Measurements from ENCODE around the gene ZNF677. TPM values are rescaled to one million over a fixed set of nuclear protein-coding genes. Genes with fewer than 3 reads are reported as not detected.
"Not testable (repeated sequence)": the region's sequence is repeated elsewhere in the genome, so short reads cannot be mapped to it uniquely, and the experiment has no call there.

The ZNF677 gene
- total RNA-seq, 4 donors from 2014 or later, result 3.1 to 62.7 (median 23.4) TPM

- H3K4me3 ChIP-seq, result no peak overlapping the region
- intact Hi-C loops (cut with DNase I; ENCODE audit: low total_unique reads), result no loop called here
- peaks cover 4 to 76% of the 10 kb centered on the region in 2 donors for H3K9me3 ChIP-seq
- DNase-seq, result no peak
- H3K27ac ChIP-seq, result no peak overlapping the region
- no peaks in the 10 kb centered on the region for H3K4me1 ChIP-seq
- TF ChIP-seq POLR2A (IDR thresholded peaks at IDR 0.05), result no peak
- peaks cover 2 to 4% of the 10 kb centered on the region in 2 donors for H3K36me3 ChIP-seq
- no peaks in the 10 kb centered on the region for H3K27me3 ChIP-seq
Observed at GRCh38 chr19:53237114-53237777, 17.4 kb downstream of the ZNF677 start.

- Histone ChIP-seq H3K4me3 (no peak overlapping the region), H3K9me3 (peaks cover 0 to 55% of the 10 kb centered on the region in 2 donors), H3K27me3 (no peaks in the 10 kb centered on the region), H3K4me1 (no peaks in the 10 kb centered on the region), H3K36me3 (no peaks in the 10 kb centered on the region), H3K27ac (no peak overlapping the region)
- no peak for DNase-seq
- TF ChIP-seq, protein P1, sequence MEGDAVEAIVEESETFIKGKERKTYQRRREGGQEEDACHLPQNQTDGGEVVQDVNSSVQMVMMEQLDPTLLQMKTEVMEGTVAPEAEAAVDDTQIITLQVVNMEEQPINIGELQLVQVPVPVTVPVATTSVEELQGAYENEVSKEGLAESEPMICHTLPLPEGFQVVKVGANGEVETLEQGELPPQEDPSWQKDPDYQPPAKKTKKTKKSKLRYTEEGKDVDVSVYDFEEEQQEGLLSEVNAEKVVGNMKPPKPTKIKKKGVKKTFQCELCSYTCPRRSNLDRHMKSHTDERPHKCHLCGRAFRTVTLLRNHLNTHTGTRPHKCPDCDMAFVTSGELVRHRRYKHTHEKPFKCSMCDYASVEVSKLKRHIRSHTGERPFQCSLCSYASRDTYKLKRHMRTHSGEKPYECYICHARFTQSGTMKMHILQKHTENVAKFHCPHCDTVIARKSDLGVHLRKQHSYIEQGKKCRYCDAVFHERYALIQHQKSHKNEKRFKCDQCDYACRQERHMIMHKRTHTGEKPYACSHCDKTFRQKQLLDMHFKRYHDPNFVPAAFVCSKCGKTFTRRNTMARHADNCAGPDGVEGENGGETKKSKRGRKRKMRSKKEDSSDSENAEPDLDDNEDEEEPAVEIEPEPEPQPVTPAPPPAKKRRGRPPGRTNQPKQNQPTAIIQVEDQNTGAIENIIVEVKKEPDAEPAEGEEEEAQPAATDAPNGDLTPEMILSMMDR (IDR thresholded peaks at IDR 0.05), result no peak
- TF ChIP-seq POLR2A (IDR thresholded peaks at IDR 0.05), result no peak
- intact Hi-C loops (cut with DNase I; ENCODE audit: low total_unique reads), result no loop called here
Observed at GRCh38 chr19:53224606-53225005, 30.1 kb downstream of the ZNF677 start.

DNA sequence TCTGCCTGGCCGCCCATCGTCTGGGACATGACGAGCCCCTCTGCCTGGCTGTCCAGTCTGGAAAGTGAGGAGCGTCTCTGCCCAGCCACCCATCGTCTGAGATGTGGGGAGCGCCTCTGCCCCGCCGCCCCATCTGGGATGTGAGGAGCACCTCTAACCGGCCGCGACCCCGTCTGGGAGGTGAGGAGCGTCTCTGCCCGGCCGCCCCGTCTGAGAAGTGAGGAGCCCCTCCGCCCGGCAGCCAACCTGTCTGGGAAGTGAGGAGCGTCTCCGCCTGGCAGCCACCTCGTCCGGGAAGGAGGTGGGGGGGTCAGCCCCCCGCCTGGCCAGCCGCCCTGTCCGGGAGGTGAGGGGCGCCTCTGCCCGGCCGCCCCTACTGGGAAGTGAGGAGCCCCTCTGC, 32.0 kb downstream of the ZNF677 start:
- H3K4me1 ChIP-seq; intact Hi-C loops (cut with DNase I; ENCODE audit: low total_unique reads); DNase-seq; H3K27ac ChIP-seq; H3K36me3 ChIP-seq; H3K27me3 ChIP-seq; H3K4me3 ChIP-seq: not testable (repeated sequence)
- H3K9me3 ChIP-seq, result peaks cover 0 to 62% of the 10 kb centered on the region in 2 donors

DNA sequence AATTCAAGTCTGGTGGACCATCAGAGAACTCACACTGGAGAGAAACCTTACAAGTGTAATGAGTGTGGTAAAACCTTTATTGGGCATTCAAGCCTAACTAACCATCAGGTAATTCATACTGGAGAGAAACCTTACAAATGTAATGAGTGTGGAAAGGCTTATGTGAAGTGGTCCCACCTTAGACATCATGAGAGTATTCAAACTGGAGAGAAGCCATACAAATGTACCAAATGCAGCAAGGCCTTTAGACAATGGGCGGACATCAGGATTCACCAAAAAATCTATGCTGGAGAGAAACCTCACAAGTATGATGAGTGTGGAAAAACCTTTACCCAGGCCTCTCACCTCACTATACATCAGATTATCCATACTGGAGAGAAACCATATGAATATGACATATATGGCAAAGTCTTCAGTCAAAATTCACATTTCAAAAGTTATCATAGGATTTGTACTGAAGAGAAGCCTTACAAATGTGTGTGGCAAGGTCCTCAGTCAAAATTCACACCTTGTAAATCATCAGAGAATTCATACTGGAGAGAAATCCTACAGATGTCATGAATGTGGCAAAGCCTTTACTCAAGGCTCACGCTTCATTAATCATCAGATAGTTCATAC, 41.9 kb downstream of the ZNF677 start:
- Histone ChIP-seq H3K36me3 (no peaks in the 10 kb centered on the region), H3K27ac (no peak overlapping the region), H3K9me3 (peaks cover 4 to 94% of the 10 kb centered on the region in 2 donors), H3K27me3 (no peaks in the 10 kb centered on the region), H3K4me3 (no peak overlapping the region), H3K4me1 (no peaks in the 10 kb centered on the region)
- TF ChIP-seq POLR2A (IDR thresholded peaks at IDR 0.05), result no peak
- TF ChIP-seq, protein P1 (IDR thresholded peaks at IDR 0.05), result no peak
- no peak for DNase-seq
- intact Hi-C loops (cut with DNase I; ENCODE audit: low total_unique reads), result no loop called here

GRCh38 chr19:53211554-53211953, 43.1 kb downstream of the ZNF677 start:
- H3K4me1 ChIP-seq; H3K4me3 ChIP-seq; H3K27me3 ChIP-seq; H3K36me3 ChIP-seq; H3K27ac ChIP-seq; DNase-seq; intact Hi-C loops (cut with DNase I; ENCODE audit: low total_unique reads): not testable (repeated sequence)
- H3K9me3 ChIP-seq, result peaks cover 4 to 94% of the 10 kb centered on the region in 2 donors

- TF ChIP-seq, protein P1 (IDR thresholded peaks at IDR 0.05), result no peak
- TF ChIP-seq POLR2A (IDR thresholded peaks at IDR 0.05), result peak; percentile 68 to 80
- intact Hi-C loops (cut with DNase I; ENCODE audit: low total_unique reads), result no loop called here
- H3K4me1 ChIP-seq, result no peaks in the 10 kb centered on the region
- H3K27ac ChIP-seq, result peak overlapping the region; percentile 72 to 89
- no peaks in the 10 kb centered on the region for H3K27me3 ChIP-seq
- peak; percentile 99 for DNase-seq
- peak overlapping the region; percentile 73 to 93 for H3K4me3 ChIP-seq
- H3K9me3 ChIP-seq, result no peaks in the 10 kb centered on the region
- H3K36me3 ChIP-seq, result no peaks in the 10 kb centered on the region
Observed at GRCh38 chr19:53196777-53197396, 57.8 kb downstream of the ZNF677 start.
